HepG2 (cell line): ENCODE results near the gene PELI2. TPM values are rescaled to one million over a fixed set of nuclear protein-coding genes. Genes with fewer than 3 reads are reported as not detected.

Experiments used
- ATAC-seq: fragments of 200-7000 bp; cut with Tn5 transposase; 3 replicates; pipeline ENCODE4 v1.9.1; 2020; ENCODE audit warnings: mild to moderate bottlenecking, moderate library complexity
- BruUV-seq: library from RNA; stranded (reverse); fragments of 400-500 nt; replicated peaks from 2 replicates; lab custom pipeline; 2021; lab: Mats Ljungman, UMichigan
- CTCF ChIA-PET: fragments of 300-600 bp; formaldehyde crosslinking; extraction: SDS; loops from one replicate; lab custom pipeline; 2021; ENCODE audit warnings: low total read pairs, inconsistent platforms, low intra/inter-chr PET ratio; lab: Yijun Ruan, JAX
- POLR2A ChIA-PET: fragments of 350-600 bp; sonication (Branson Sonifier 250); formaldehyde crosslinking; loops from one replicate; lab custom pipeline; 2020; ENCODE audit warnings: antibody characterized with exemption, inconsistent platforms; lab: Yijun Ruan, JAX
- DNase-seq: peaks from one replicate; pipeline ENCODE4 v3.0.0-alpha.2; 2015; ENCODE audit warnings: low spot score
- FAIRE-seq: peaks from 3 replicates; lab custom pipeline; 2011; peaks lifted over from hg19 to GRCh38; lab: Jason Lieb, UNC
- H2AFZ ChIP-seq: one replicate; pipeline ENCODE4 v1.6.1; 2011; ENCODE audit warnings: low read length, inconsistent platforms
- H3K27ac ChIP-seq: fragments of 300-600 bp; 3 replicates; pipeline ENCODE4 v1.8.0; 2011; ENCODE audit warnings: mixed run types, mild to moderate bottlenecking, mixed read lengths, low read length, inconsistent platforms; ENCODE audit not compliant: insufficient read depth; ENCODE audit errors: extremely low read length
- H3K27me3 ChIP-seq, 2 experiments: fragments of 200-600 bp in 1 of 2; 2 replicates in 1 of 2; 3 replicates in 1 of 2; pipeline versions ENCODE4 v1.6.0 to v1.8.0; 2011; ENCODE audit warnings: low read length in 2 of 2, mild to moderate bottlenecking in 2 of 2, moderate library complexity in 2 of 2, inconsistent platforms in 1 of 2; ENCODE audit not compliant: insufficient read depth in 2 of 2, control insufficient read depth in 1 of 2
- H3K36me3 ChIP-seq, 2 experiments: fragments of 200-600 bp in 1 of 2; replicated peaks in 1 of 2; 2 replicates in 1 of 2; 3 replicates in 1 of 2; pipeline versions ENCODE4 v1.5.1 to v1.8.0; 2011; ENCODE audit warnings: low read length in 2 of 2, inconsistent platforms in 1 of 2; ENCODE audit not compliant: insufficient read depth in 2 of 2, control insufficient read depth in 1 of 2
- H3K4me1 ChIP-seq: 2 replicates; pipeline ENCODE4 v1.5.1; 2012; ENCODE audit warnings: low read length, inconsistent platforms; ENCODE audit not compliant: insufficient read depth
- H3K4me2 ChIP-seq: 2 replicates; pipeline ENCODE4 v1.6.0; 2011; ENCODE audit warnings: low read depth, low read length, inconsistent platforms
- H3K4me3 ChIP-seq, 3 experiments: fragments of 200-600 bp in 1 of 3; sonication (generic), shearing (Covaris generic) in 1 of 3; replicated peaks in 1 of 3; 2 replicates each; pipeline ENCODE4 v1.5.1; 2011 to 2016; ENCODE audit warnings: low read length in 3 of 3, inconsistent platforms in 2 of 3, low read depth in 2 of 3, mild to moderate bottlenecking in 2 of 3, control low read depth in 1 of 3, mixed read lengths in 1 of 3; ENCODE audit not compliant: insufficient read depth in 1 of 3
- H3K79me2 ChIP-seq: one replicate; pipeline ENCODE4 v1.6.1; 2011; ENCODE audit warnings: low read length, inconsistent platforms; ENCODE audit not compliant: insufficient read depth
- H3K9ac ChIP-seq: 2 replicates; pipeline ENCODE4 v1.6.0; 2011; ENCODE audit warnings: mild to moderate bottlenecking, low read depth, low read length, inconsistent platforms; ENCODE audit not compliant: insufficient read depth
- H3K9me3 ChIP-seq: 2 replicates; pipeline ENCODE4 v1.5.1; 2012; ENCODE audit warnings: mild to moderate bottlenecking, low read length
- H4K20me1 ChIP-seq: 2 replicates; pipeline ENCODE4 v1.6.0; 2011; ENCODE audit warnings: inconsistent platforms, mild to moderate bottlenecking, low read length, moderate library complexity; ENCODE audit not compliant: insufficient read depth
- AGO2 ChIP-seq: fragments of 200-400 bp; formaldehyde crosslinking; optimal IDR thresholded peaks from 2 replicates; pipeline ENCODE3; 2017; ENCODE audit warnings: mild to moderate bottlenecking, low read depth, low read length, moderate library complexity
- BCL6 ChIP-seq: IDR thresholded peaks from 2 replicates; pipeline ENCODE4 v1.6.1; 2016; ENCODE audit warnings: missing genetic modification reagents, missing compliant biosample characterization
- BHLHE40 ChIP-seq: IDR thresholded peaks from 2 replicates; pipeline ENCODE4 v1.6.1; 2011; ENCODE audit warnings: low read length, improper control_type of control experiment
- GABPB1 ChIP-seq: IDR thresholded peaks from 2 replicates; pipeline ENCODE4 v1.6.1; 2016; ENCODE audit warnings: mild to moderate bottlenecking, missing genetic modification reagents, moderate library complexity, missing compliant biosample characterization
- LBX2 ChIP-seq: sonication (generic); formaldehyde crosslinking; IDR thresholded peaks from 2 replicates; pipeline ENCODE4 v1.5.0; 2020; ENCODE audit warnings: missing genetic modification reagents, mild to moderate bottlenecking, borderline replicate concordance
- MLXIP ChIP-seq: sonication (generic); formaldehyde crosslinking; IDR thresholded peaks from 2 replicates; pipeline ENCODE4 v1.9.0; 2021; ENCODE audit warnings: missing genetic modification reagents, borderline replicate concordance
- PCBP2 ChIP-seq: fragments of 200-400 bp; formaldehyde crosslinking; optimal IDR thresholded peaks from 2 replicates; pipeline ENCODE3; 2018; ENCODE audit warnings: low read length, low read depth; ENCODE audit not compliant: poor library complexity, severe bottlenecking
- POLR2A ChIP-seq, 2 experiments: IDR thresholded peaks; 2 replicates each; pipeline ENCODE4 v1.6.1; 2011; ENCODE audit warnings: low read depth in 2 of 2, low read length in 2 of 2, mild to moderate bottlenecking in 1 of 2, moderate library complexity in 1 of 2; ENCODE audit not compliant: insufficient read depth in 1 of 2
- RAD21 ChIP-seq: fragments of 450-650 bp; formaldehyde crosslinking; IDR thresholded peaks from 2 replicates; pipeline ENCODE4 v1.5.0; 2020; ENCODE audit warnings: mild to moderate bottlenecking
- SMARCC2 ChIP-seq: fragments of 450-650 bp; IDR thresholded peaks from 2 replicates; pipeline ENCODE4 v1.6.1; 2017; ENCODE audit warnings: antibody characterized with exemption, mild to moderate bottlenecking
- ZBTB26 ChIP-seq: IDR thresholded peaks from 2 replicates; pipeline ENCODE4 v1.6.1; 2016; ENCODE audit warnings: missing compliant biosample characterization, missing genetic modification reagents, borderline replicate concordance
- ZBTB38 ChIP-seq: sonication (generic); formaldehyde crosslinking; IDR thresholded peaks from 2 replicates; pipeline ENCODE4 v1.5.1; 2020; ENCODE audit warnings: mild to moderate bottlenecking, missing genetic modification reagents
- ZBTB44 ChIP-seq: sonication (generic); formaldehyde crosslinking; IDR thresholded peaks from 2 replicates; pipeline ENCODE4 v1.4.0; 2020; ENCODE audit warnings: missing genetic modification reagents
- ZMYM2 ChIP-seq: sonication (generic); formaldehyde crosslinking; IDR thresholded peaks from 2 replicates; pipeline ENCODE4 v1.8.0; 2022; ENCODE audit warnings: mild to moderate bottlenecking, missing genetic modification reagents
- ZMYM3 ChIP-seq: sonication (generic); formaldehyde crosslinking; IDR thresholded peaks from 2 replicates; pipeline ENCODE4 v1.5.1; 2020; ENCODE audit warnings: mild to moderate bottlenecking, missing genetic modification reagents
- ZNF367 ChIP-seq: sonication (generic); formaldehyde crosslinking; IDR thresholded peaks from 2 replicates; pipeline ENCODE4 v1.4.0; 2020; ENCODE audit warnings: missing genetic modification reagents, borderline replicate concordance
- ZNF580 ChIP-seq: IDR thresholded peaks from 2 replicates; pipeline ENCODE4 v1.6.1; 2016; ENCODE audit warnings: low read depth, borderline replicate concordance
- ZNF605 ChIP-seq: sonication (generic); formaldehyde crosslinking; IDR thresholded peaks from 2 replicates; pipeline ENCODE4 v1.8.0; 2022; ENCODE audit warnings: mild to moderate bottlenecking, missing genetic modification reagents
- ZZZ3 ChIP-seq: sonication (generic); formaldehyde crosslinking; IDR thresholded peaks from 2 replicates; pipeline ENCODE4 v1.4.0; 2020; ENCODE audit warnings: missing genetic modification reagents, mild to moderate bottlenecking, borderline replicate concordance
- WGBS: methylation state at CpG from one replicate; pipeline ENCODE4 v1.1.6; 2017; ENCODE audit warnings: low lambda C conversion rate; 5-methylcytosine and 5-hydroxymethylcytosine counted together
- in situ Hi-C: cut with HindIII; loops from 2 replicates; pipeline ENCODE4 v1.10.0; 2017; ENCODE audit warnings: low pct_unique_long_range_greater_than_20kb; ENCODE audit not compliant: extremely low pct_ligation_motif_present
- intact Hi-C: fragments of 100-400 bp; cut with micrococcal nuclease; formaldehyde crosslinking; loops from one replicate; pipeline ENCODE4 v1.10.0; 2022; ENCODE audit not compliant: unreplicated experiment
- polyA plus RNA-seq, 8 experiments: library from polyadenylated mRNA; depleted of rRNA in 3 of 8; stranded (reverse) in 7 of 8; unstranded in 1 of 8; fragments of >200 nt; fragmentation: Illumina TruSeq in 4 of 8; extraction: Trizol in 4 of 8; gene quantifications; 2 replicates each; pipeline versions ENCODE4 v1.2.1 to v1.2.3, GENCODE V29; 2011 to 2016; ENCODE audit warnings: low read depth in 4 of 8, missing spikeins in 1 of 8, mixed read lengths in 1 of 8; ENCODE audit not compliant: insufficient read depth in 1 of 8
- total RNA-seq, 5 experiments: library from RNA; depleted of rRNA; stranded (reverse); fragments of >200 nt; fragmentation: Illumina TruSeq; extraction: Trizol; gene quantifications; 2 replicates each; pipeline ENCODE4 v1.2.3, GENCODE V29; 2016; ENCODE audit warnings: low read depth in 1 of 5

Gene PELI2
- total and polyA plus RNA-seq, 2 of the 13 experiments (the other 11 are each of a cell fraction or from before 2014, with no cell fraction given), result 0.07 TPM; not detected in 1

- POLR2A ChIA-PET, result no interaction called here
- H3K4me2 ChIP-seq, result no peak overlapping the region
- H3K9me3 ChIP-seq, result no peaks in the 10 kb centered on the region
- BruUV-seq, result no TSS peak
- H3K4me3 ChIP-seq, result no peak overlapping the region
- WGBS, result 0% methylated on average over 2 of the region's 2 CpGs
- no peaks in the 10 kb centered on the region for H3K36me3 ChIP-seq
- DNase-seq, result no peak
- no peaks in the 10 kb centered on the region for H3K79me2 ChIP-seq
- intact Hi-C loops, result no loop called here
- H3K27me3 ChIP-seq, result no peaks in the 10 kb centered on the region
- no peaks in the 10 kb centered on the region for H4K20me1 ChIP-seq
- H3K4me1 ChIP-seq, result no peaks in the 10 kb centered on the region
- in situ Hi-C loops, result no loop called here
- no peak overlapping the region for H3K9ac ChIP-seq
- CTCF ChIA-PET, result no interaction called here
- TF ChIP-seq ZNF367 (no peak), AGO2 (no peak), SMARCC2 (no peak), PCBP2 (no peak), ZNF580 (CRISPR knock-in tag) (no peak), LBX2 (CRISPR knock-in tag) (no peak), ZNF605 (no peak), ZZZ3 (CRISPR knock-in tag) (no peak), GABPB1 (no peak), BCL6 (CRISPR knock-in tag) (no peak), ZMYM2 (CRISPR knock-in tag) (no peak), BHLHE40 (no peak), POLR2A (IDR thresholded peaks at IDR 0.05; ENCODE audit: insufficient read depth in 1 of 2, low read depth in 2 of 2, low read length in 2 of 2) (no peak), MLXIP (no peak), RAD21 (no peak), ZBTB44 (no peak), ZBTB26 (CRISPR knock-in tag) (no peak), ZBTB38 (CRISPR knock-in tag) (no peak), ZMYM3 (CRISPR knock-in tag) (no peak)
- TF ChIP-seq, all 625 proteins: peak for 0
- ATAC-seq, result no peak
- Histone ChIP-seq H2AFZ (no peak overlapping the region), H3K27ac (no peak overlapping the region)
- FAIRE-seq, result no peak
These were observed 170.9 kb downstream of the PELI2 start for GRCh38 chr14:56289155-56289554.
